ENCODE data around the gene SLC20A1.
"Not testable (repeated sequence)": the region's sequence is repeated elsewhere in the genome, so short reads cannot be mapped to it uniquely, and the experiment has no call there.

Gene SLC20A1

DNA sequence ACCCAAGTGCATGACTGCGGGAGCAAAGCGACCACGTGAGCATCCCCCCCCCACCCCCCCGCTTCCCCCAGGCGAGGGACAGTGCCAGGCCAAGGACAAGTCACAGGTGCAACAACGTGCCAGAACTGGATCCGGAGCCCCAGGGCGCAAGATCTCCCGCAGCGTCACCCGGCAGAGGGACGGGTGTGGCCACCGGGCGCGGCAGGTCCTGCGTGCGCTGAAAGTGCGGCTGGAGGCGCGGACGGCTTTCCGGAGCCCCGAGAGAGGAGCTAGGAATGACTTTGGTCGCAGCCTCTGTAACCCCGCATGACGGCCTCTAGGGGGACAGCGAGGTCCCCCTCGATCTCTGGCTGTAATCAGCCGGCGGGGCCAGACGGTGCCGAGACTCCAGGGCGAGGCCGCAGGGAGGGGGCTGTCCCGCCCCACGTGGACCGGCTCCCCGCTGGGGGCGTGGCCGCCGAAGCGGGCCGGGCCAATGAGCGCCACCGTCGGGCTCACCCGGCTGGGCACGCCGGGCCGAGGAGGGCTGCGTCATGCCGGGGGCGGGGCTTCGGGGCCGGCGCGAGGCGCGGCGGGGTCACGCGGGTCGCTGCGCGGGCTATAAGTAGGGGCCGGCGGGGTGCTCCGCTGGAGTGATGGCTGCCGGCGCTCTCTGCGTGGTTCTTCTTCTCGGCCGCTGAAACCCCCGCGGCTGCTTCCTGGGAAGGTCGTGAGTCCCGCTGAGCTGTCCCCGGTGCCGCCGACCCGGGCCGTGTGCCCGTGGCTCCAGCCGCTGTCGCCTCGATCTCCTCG, at the start of gene SLC20A1:
SLC20A1 (plus strand) TSS at position 630 of the 792 bp plus-strand sequence. CDS start 890 bp downstream, outside the sequence.
- peak; percentile 95 for DNase-seq (ENCODE audit: low read depth)

GRCh38 chr2:112597537-112598322, 48.0 kb upstream of the SLC20A1 start:
- no peak for DNase-seq (ENCODE audit: low read depth)

- no peak for DNase-seq (ENCODE audit: low read depth)
Observed at GRCh38 chr2:112600634-112601033, 45.1 kb upstream of the SLC20A1 start.

DNA sequence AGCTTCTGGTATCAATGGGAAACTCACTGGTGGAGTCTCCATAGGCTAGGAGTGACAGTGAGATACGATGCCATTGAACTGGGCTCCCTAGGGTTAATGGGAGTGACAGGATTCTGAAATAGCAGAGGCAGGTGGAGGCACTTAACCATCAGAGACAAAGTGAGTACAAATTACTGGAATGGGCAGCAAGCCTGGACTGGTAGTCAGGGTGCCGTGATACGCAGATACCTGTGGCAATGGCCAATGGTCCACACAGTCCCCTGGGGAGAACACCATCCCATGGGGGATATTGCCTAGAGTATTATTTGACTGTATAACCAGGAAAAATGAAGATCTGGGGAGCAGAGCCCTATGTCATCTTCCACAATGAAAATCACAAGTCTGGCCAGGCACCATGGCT, 44.0 kb upstream of the SLC20A1 start:
- no peak for DNase-seq (ENCODE audit: low read depth)

GRCh38 chr2:112602917-112603316, 42.8 kb upstream of the SLC20A1 start:
- no peak for DNase-seq (ENCODE audit: low read depth)

- DNase-seq (ENCODE audit: low read depth): no peak
Observed at GRCh38 chr2:112603731-112604130, 42.0 kb upstream of the SLC20A1 start.

- DNase-seq (ENCODE audit: low read depth): no peak
Observed at GRCh38 chr2:112604952-112605351, 40.8 kb upstream of the SLC20A1 start.

DNA sequence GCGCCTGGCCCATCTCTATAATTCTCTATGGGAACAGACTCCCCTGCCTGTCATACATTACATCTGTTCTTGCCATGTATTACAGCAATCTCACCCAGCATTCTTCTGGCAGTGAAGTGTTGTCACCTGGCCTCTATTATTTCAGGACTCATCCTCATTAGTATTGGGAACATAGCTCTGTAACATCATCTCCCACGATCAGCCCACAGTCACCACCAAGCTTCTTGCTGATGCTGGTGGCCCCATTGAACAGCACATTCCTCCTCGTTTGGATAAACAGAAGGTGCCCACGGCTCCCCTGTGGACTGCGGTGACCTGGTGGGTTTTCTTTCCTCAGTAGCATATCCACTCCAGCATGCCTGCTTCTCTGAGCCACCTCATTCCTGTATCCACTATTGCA, 39.8 kb upstream of the SLC20A1 start:
- no peak for DNase-seq (ENCODE audit: low read depth)

GRCh38 chr2:112606547-112606946, 39.2 kb upstream of the SLC20A1 start:
- no peak for DNase-seq (ENCODE audit: low read depth)

DNA sequence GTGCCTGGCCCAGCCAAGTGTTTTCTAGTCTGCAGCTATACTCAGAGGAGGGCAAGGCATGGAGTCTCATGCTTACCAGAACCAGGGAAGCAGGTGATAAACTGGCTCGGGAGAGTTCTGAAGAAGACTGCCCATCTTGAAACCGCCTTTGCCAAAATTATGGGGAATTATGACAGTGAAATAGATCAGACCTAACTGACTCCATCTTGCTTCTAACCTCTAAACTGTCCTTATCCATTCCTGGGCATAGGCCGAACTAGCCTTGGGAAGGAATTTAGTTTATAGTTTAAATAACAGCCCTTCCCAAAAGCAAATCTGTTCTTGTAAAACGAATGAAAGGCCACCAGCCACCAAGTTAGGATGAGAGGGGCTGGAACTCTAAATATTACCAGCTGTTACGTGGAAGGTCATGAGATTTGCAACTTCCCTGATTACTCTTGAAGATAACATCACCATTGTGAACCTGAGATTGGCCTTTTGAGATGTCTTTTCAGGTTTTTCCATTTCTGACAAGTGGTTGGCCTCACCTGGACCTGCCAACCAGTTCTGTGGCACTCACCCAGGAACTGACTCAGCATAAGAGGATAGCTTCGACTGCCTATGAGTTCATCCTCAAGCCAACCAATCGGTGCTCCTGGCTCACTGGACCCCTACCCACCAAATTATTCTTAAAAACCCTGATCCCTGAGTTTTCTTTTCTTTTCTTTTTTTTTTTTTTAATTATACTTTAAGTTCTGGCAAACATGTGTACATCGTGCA, 37.9 kb upstream of the SLC20A1 start:
- DNase-seq (ENCODE audit: low read depth): no peak

GRCh38 chr2:112609320-112609719, 36.4 kb upstream of the SLC20A1 start:
- not testable (repeated sequence) for DNase-seq (ENCODE audit: low read depth)

DNA sequence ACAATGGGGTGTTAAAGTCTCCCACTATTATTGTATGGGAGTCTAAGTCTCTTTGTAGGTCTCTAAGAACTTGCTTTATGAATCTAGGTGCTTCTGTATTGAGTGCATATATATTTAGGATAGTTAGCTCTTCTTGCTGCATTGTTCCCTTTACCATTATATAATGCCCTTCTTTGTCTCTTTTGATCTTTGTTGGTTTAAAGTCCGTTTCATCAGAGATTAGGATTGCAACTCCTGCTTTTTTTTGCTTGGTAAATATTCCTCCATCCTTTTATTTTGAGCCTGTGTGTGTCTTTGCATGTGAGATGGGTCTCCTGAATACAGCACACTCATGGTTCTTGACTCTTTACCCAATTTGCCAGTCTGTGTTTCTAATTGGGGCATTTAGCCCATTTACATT, 33.5 kb upstream of the SLC20A1 start:
- DNase-seq (ENCODE audit: low read depth): not testable (repeated sequence)

GRCh38 chr2:112614201-112614840, 31.4 kb upstream of the SLC20A1 start:
- no peak for DNase-seq (ENCODE audit: low read depth)

GRCh38 chr2:112615051-112615450, 30.7 kb upstream of the SLC20A1 start:
- DNase-seq (ENCODE audit: low read depth): no peak

DNA sequence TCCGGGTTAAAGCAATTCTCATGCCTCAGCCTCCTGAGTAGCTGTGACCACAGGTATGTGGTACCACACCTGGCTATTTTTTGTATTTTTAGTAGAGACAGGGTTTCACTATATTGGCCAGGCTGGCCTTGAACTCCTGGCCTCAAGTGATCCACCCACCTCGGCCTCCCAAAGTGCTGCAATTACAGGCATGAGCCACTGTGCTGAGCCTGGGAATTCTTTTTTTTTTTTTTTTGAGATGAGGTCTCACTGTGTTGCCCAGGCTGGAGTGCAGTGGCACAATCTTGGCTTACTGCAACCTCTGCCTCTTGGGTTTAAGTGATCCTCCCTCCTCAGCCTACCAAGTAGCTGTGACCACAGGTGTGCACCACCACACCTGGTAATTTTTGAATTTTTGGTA, 29.9 kb upstream of the SLC20A1 start:
- DNase-seq (ENCODE audit: low read depth): not testable (repeated sequence)

GRCh38 chr2:112618383-112618782, 27.4 kb upstream of the SLC20A1 start:
- DNase-seq (ENCODE audit: low read depth): no peak

- no peak for DNase-seq (ENCODE audit: low read depth)
Observed at GRCh38 chr2:112621790-112622527, 23.8 kb upstream of the SLC20A1 start.

DNA sequence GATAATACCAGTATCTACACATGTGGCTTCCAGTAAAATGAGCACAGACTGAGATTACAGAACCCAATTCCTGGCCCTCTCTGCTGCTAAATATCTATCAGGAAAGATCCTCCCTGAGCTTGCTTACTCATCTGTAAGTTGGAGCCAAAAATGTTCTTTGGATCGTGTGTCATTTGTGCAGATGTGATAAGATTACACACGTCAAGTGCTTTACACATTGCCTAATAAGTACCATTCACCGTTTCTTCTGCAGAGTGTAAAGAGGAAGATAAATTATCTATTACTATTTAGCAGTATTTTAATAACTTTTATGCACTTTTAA, 23.2 kb upstream of the SLC20A1 start:
- no peak for DNase-seq (ENCODE audit: low read depth)

- peak; percentile 66 for DNase-seq (ENCODE audit: low read depth)
Observed at GRCh38 chr2:112623913-112624777, 21.6 kb upstream of the SLC20A1 start.

GRCh38 chr2:112625474-112626114, 20.1 kb upstream of the SLC20A1 start:
- DNase-seq (ENCODE audit: low read depth): no peak
